GM18951 (cell line): ENCODE results near the gene C10orf62.
"Not testable (repeated sequence)": the region's sequence is repeated elsewhere in the genome, so short reads cannot be mapped to it uniquely, and the experiment has no call there.

Experiments
- POLR2A ChIP-seq: IDR thresholded peaks from 4 replicates; pipeline ENCODE4 v1.6.1; 2011; ENCODE audit warnings: mild to moderate bottlenecking; ENCODE audit not compliant: insufficient read length, insufficient read depth; ENCODE audit errors: extremely low read depth
- in situ Hi-C: fragments of 300-500 bp; cut with MboI; formaldehyde crosslinking; loops from one replicate; pipeline ENCODE4 v1.12.0; 2022; ENCODE audit warnings: low sequenced_read_pairs, mixed read lengths, inconsistent platforms; ENCODE audit not compliant: unreplicated experiment

The C10orf62 gene

DNA sequence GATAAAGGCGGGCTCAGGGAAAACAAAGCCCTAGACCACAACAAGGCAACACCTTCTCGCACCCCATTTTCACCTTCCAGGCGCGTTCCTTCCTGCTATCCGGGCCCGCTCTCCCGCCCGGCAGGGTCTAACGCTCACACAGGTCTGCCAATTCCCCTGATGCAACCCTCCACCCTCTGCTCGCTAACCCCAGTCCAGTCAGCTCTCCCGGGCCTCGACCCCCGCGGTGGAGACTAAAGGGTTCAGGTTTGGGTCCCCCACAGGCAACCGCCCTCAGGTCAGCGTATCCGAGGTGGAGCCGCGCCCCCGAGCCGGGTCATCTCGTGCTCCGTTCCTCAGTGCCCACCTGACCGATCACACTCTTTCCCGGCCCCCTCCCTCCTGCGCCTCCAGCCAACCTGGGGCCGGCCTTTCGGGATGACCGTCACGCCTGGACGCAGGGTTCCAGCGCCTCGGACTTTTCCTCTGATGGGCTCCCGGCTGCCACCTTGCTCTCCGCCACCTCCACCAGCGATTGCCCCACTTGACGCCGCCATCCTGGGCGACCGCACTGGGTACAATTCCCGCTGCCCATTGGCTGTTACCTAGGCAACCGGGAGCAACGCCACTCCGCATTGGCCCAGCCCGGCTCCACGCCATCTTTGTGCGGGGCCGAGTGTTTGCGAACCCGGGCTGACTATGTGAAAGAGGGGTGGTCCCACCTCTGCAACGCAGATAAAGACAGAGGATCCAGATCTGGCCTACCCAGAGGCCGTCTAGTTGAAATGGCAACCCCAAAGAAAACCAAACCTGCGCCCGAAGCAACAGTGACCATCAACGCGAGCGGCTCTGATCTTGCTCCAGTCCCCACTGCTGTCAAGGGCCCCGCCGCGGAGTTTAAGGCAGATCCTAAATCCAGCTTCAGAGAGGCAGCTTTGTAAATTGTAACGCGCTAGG is 43.7 kb downstream of the C10orf62 start, which contains the start of gene MORN4:
Gene MORN4, minus strand, starts transcription at position 552 of the 936 bp plus-strand sequence. CDS start 13,847 bp downstream, outside the sequence.
- in situ Hi-C loops = no loop called here
- peak; percentile 47 for TF ChIP-seq POLR2A

DNA sequence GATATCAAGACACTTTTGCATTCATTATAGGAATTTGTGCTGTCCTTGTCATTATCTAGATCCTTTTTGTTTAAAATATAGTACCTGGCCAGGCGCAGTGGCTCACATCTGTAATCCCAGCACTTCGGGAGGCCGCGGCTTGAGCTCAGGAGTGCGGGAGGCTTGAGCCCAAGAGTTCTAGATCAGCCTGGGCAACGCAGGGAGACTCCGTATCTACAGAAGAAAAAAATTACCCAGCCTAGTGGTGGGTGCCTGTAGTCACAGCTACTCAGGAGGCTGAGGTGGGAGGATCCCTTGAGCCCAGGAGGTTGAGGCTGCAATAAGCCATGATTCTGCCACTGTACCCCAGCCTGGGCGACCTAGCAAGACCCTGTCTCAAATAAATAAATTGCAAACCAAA is 44.4 kb downstream of the C10orf62 start:
- in situ Hi-C loops = no loop called here
- no peak for TF ChIP-seq POLR2A

DNA sequence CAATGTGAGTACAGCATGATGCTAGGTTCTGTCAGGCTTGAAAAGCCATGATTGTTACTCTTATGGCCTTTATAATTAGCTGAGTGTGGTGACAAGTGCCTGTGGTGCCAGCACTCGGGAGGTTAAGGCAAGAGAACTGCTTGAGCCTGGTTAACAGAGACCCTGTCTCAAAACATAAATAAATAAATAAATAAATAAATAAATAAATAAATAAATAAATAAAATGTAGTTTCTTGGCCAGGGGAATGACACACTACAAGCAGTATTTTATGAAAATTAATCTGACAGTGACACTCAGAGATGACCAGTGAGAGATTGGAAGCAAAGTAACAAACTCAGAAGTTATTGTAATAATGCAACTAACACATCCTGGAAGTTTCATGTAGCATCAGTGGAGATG is 46.1 kb downstream of the C10orf62 start:
- TF ChIP-seq POLR2A = no peak
- in situ Hi-C loops = no loop called here

DNA sequence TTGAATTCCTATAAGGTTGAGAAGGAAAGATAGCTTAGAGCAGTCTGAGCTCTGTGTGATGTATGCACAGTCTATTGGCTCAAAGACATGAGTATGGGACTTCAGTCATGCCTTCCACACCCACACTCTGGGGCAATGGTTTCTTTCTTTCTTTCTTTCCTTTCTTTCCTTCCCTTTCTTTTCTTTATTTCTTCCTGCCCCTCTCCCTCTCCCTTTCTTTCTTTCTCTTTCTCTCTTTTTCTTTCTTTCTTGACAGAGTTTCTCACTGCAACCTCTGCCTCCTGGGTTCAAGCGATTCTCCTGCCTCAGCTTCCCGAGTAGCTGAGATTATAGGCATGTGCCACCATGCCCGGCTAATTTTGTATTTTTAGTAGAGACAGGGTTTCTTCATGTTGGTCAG is 49.6 kb downstream of the C10orf62 start:
- in situ Hi-C loops = not testable (repeated sequence)

DNA sequence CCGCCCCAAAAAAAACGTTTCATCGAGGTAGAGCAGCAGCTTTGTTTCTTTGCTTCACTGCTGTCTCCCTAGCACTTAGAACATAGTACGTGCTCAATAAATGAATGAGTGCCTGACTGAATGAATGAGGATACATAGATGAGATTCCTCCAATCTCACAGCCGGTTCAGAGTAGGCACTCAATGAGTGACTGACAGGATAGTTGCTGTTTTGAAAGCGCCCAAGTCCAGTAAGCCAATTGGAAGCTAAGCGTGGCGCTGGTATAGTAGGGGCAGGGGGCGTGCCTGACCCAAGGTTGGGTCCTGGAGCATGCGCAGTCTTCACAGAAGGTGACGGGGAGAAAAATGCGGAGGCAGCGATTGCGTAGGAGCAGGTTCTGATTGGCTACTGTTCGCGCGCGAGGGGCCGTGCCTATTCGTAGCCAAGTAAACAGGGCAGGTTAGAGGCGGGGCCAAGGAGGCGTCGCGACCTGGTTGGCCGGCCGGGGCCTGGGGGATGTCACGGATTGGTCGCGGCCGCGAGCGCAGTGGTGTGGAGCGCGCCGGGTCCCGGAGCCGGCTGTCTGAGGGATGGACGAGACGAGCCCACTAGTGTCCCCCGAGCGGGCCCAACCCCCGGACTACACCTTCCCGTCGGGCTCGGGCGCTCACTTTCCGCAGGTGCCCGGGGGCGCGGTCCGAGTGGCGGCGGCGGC is 50.8 kb downstream of the C10orf62 start, which contains the start of gene PI4K2A:
Gene PI4K2A, plus strand, starts transcription at position 498 of the 694 bp plus-strand sequence. Its CDS starts 72 bp downstream, at position 570.
- peak; percentile 67 for TF ChIP-seq POLR2A
- in situ Hi-C loops = no loop called here
